ENCODE measurements around the gene TNFAIP2.

The TNFAIP2 gene

DNA sequence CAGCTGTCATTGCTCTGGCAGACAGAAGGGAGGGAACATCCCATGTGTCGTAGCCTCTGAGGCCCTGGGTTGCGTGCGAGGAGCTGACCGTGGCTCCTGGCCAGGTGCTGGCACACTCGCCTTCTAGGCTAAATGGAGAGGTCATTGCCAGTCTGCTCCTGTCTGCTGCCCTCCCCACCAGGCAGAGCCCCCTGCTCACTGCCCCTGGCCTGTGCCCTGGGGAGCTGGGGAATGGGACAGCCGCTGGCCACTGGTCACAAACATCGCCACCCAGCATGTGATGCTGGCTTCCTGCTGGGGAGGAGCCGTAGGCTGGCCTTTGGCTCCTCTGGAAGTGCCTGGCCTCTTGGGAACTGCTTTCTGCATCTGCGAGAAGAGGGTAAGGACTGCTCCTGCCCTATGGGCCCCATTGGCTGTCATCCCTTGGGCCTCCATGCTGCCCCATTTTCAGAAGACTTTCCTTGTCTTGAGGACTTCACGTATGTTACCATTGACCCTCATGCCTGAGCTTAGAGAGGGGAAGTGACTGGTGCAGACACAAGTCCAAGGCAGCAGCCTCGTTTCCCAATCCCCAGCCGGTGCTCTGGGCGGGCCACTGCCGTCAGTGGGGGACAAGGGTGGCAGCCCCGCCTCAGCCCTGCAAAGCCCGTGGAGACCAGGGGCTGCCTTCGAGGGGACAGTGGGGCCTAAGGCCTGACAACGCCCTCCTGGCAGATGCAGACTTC is 2.0 kb upstream of the TNFAIP2 start:
- Histone ChIP-seq H3K79me2 (ENCODE audit: insufficient read depth, low read length) (no peaks in the 10 kb centered on the region), H2AFZ (ENCODE audit: low read length) (no peak overlapping the region), H3K36me3 (ENCODE audit: insufficient read depth, low read length) (no peaks in the 10 kb centered on the region), H3K9me2 (replicated peaks; ENCODE audit: low read depth, low read length) (no peaks in the 10 kb centered on the region), H3K9me3 (ENCODE audit: insufficient read depth, low read depth, low read length) (no peaks in the 10 kb centered on the region), H4K20me1 (ENCODE audit: insufficient read depth, low read length, poor library complexity, severe bottlenecking) (no peaks in the 10 kb centered on the region), H3K4me1 (ENCODE audit: insufficient read depth, low read length, poor library complexity, severe bottlenecking) (no peaks in the 10 kb centered on the region), H3F3A (ENCODE audit: low read depth) (no peaks in the 10 kb centered on the region), H3K27me3 (ENCODE audit: insufficient read depth, low read length, poor library complexity, severe bottlenecking) (no peaks in the 10 kb centered on the region), H3K9ac (ENCODE audit: low read depth, low read length, poor library complexity, severe bottlenecking) (no peak overlapping the region), H3K4me3 (ENCODE audit: low read length, poor library complexity, severe bottlenecking) (no peak overlapping the region), H3K4me2 (ENCODE audit: low read depth, low read length, poor library complexity, severe bottlenecking) (no peak overlapping the region)
- TF ChIP-seq CTCF (conservative IDR thresholded peaks at IDR 0.05; ENCODE audit: low read length), result no peak
- no peak for TF ChIP-seq EZH2phosphoT487 (IDR thresholded peaks at IDR 0.05; ENCODE audit: borderline replicate concordance)

- Histone ChIP-seq H3K4me3 (ENCODE audit: low read length, poor library complexity, severe bottlenecking) (no peak overlapping the region), H3K9ac (ENCODE audit: low read depth, low read length, poor library complexity, severe bottlenecking) (no peak overlapping the region), H3K4me2 (ENCODE audit: low read depth, low read length, poor library complexity, severe bottlenecking) (no peak overlapping the region), H3K9me3 (ENCODE audit: insufficient read depth, low read depth, low read length) (no peaks in the 10 kb centered on the region), H2AFZ (ENCODE audit: low read length) (no peak overlapping the region), H3K36me3 (ENCODE audit: insufficient read depth, low read length) (no peaks in the 10 kb centered on the region), H3K4me1 (ENCODE audit: insufficient read depth, low read length, poor library complexity, severe bottlenecking) (no peaks in the 10 kb centered on the region), H3F3A (ENCODE audit: low read depth) (no peaks in the 10 kb centered on the region), H3K79me2 (ENCODE audit: insufficient read depth, low read length) (no peaks in the 10 kb centered on the region), H4K20me1 (ENCODE audit: insufficient read depth, low read length, poor library complexity, severe bottlenecking) (no peaks in the 10 kb centered on the region), H3K9me2 (replicated peaks; ENCODE audit: low read depth, low read length) (no peaks in the 10 kb centered on the region), H3K27me3 (ENCODE audit: insufficient read depth, low read length, poor library complexity, severe bottlenecking) (no peaks in the 10 kb centered on the region)
- TF ChIP-seq CTCF (conservative IDR thresholded peaks at IDR 0.05; ENCODE audit: low read length) (no peak), EZH2phosphoT487 (IDR thresholded peaks at IDR 0.05; ENCODE audit: borderline replicate concordance) (no peak)
Observed at GRCh38 chr14:103121846-103122584, 1.2 kb upstream of the TNFAIP2 start.

DNA sequence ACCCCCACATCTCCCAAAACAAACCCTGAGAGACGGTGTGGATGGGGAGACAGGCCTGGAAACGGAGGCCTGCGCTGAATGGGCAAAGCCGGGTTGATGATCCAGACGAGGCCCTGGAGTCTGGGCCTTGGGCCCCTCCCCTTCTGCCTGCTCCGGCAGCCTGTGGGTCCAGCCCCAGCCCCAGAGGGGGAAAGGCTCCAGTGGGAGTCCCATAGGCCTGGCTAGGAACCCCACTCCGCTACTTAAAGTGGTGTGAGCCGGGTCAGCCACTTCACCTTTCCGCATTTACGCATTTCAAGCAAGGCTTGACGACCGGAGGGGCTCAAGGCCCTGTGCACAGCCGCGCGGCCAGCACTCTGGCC is 695 bp upstream of the TNFAIP2 start:
- H3K27me3 ChIP-seq (ENCODE audit: insufficient read depth, low read length, poor library complexity, severe bottlenecking), result no peaks in the 10 kb centered on the region
- H4K20me1 ChIP-seq (ENCODE audit: insufficient read depth, low read length, poor library complexity, severe bottlenecking), result no peaks in the 10 kb centered on the region
- H3K9me2 ChIP-seq (replicated peaks; ENCODE audit: low read depth, low read length), result no peaks in the 10 kb centered on the region
- H3K9ac ChIP-seq (ENCODE audit: low read depth, low read length, poor library complexity, severe bottlenecking), result no peak overlapping the region
- TF ChIP-seq EZH2phosphoT487 (IDR thresholded peaks at IDR 0.05; ENCODE audit: borderline replicate concordance), result no peak
- no peak for TF ChIP-seq CTCF (conservative IDR thresholded peaks at IDR 0.05; ENCODE audit: low read length)
- no peaks in the 10 kb centered on the region for H3K36me3 ChIP-seq (ENCODE audit: insufficient read depth, low read length)
- H2AFZ ChIP-seq (ENCODE audit: low read length), result no peak overlapping the region
- no peaks in the 10 kb centered on the region for H3K9me3 ChIP-seq (ENCODE audit: insufficient read depth, low read depth, low read length)
- no peaks in the 10 kb centered on the region for H3K4me1 ChIP-seq (ENCODE audit: insufficient read depth, low read length, poor library complexity, severe bottlenecking)
- H3K79me2 ChIP-seq (ENCODE audit: insufficient read depth, low read length), result no peaks in the 10 kb centered on the region
- no peaks in the 10 kb centered on the region for H3F3A ChIP-seq (ENCODE audit: low read depth)
- no peak overlapping the region for H3K4me3 ChIP-seq (ENCODE audit: low read length, poor library complexity, severe bottlenecking)
- no peak overlapping the region for H3K4me2 ChIP-seq (ENCODE audit: low read depth, low read length, poor library complexity, severe bottlenecking)

Measured in Loucy (cell line).